GM19240 (cell line): ENCODE results near the gene TH.
"Not testable (repeated sequence)": the region's sequence is repeated elsewhere in the genome, so short reads cannot be mapped to it uniquely, and the experiment has no call there.

Experiments used
- DNase-seq: peaks from one replicate; pipeline ENCODE4 v3.0.0; 2011; ENCODE audit warnings: low spot score; ENCODE audit not compliant: insufficient read length

Gene TH

DNA sequence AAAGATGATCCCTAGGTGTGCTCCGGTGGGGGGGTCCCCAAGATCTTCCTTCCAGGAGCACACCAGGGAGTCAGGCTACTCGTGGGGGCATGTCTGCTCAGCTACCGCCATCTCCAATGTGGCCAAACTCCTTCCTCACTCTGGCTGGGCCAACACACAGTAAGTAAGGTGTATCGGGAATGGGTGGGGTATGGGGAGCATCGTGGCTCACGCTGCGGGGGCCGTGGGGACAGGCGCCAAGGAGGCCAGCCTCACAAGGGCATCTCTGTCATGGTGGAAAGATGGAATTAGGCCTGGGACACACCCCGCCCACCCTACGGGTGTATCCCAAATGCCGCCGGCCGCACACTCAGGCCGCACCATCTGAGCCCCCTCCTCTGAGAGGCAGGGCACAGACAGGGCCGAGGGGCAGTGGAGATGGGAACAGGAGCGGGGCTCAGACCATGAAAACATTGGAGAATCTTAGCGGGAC is 40.7 kb downstream of the TH start:
- no peak for DNase-seq

DNA sequence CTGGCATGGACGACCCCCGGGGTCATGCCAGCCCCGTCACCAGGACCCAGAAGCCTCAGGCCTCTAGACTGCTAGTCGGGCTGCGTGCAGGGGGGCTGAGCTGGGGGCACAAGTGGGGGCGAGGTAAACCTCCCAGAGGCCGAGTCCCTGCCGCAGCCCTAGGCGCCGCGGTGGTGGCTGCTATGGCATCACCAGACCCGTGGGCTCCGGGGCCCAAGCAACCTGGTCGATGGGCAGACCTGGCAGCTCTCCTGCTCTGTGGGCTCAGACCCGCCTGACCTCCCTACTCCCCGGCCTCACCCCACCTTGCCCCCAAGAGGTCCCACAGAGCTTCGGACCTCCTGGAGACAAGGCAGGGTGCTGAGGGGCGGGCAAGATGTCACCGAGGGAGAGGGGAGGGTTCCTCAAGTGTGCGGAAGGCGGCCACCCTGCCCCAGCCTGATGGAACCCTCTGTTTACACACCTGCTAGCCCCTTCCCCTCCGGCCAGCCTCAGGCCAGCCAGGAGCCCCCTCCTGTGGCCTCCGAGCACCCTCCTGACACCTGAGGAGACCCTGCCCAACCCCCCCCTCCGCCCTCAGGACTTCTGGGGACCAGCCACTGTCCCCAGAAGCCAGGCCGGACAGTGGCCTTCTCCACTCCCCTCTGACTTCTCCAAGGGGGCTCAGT is 41.8 kb downstream of the TH start:
- DNase-seq, result no peak

- no peak for DNase-seq
These were observed 42.3 kb downstream of the TH start for GRCh38 chr11:2129308-2129698.

DNA sequence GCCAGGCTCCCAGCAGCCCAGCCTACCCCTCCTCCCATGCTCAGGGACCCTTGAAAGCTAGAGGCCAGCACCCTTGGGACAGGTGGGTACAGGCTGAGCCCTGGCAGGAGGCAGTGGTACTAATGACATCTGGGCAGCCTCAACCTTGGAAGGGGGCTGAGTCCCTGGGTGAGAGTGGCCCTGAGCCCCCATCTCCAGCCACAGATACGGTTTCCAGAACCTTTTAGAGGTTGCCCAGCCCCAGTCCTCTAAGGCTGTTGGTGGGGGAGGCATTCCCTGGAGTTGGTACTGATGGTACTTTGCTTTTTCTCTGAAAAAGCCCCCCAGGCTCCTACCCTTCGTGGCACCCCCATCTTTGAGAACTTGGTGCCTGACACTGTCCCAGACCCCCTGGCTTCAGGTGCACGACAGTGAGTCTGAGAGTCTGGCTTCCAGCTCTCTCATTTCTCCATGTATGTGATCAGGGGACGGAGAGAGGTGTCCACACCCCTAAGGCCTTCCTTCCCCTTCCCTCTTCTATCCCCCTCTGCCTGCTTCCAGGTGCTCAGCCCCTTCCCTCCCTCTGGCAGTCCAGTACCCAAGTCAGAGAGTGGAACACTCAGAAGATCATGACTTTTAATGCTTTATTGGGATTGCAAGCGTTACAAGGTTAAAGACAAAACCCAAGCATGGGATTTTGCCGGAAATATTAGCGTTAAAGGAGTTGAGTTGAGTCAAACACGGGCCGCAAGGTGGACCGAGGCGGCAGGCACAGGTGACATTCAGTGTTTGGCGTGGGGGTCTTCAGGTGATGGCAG is 42.9 kb downstream of the TH start:
- no peak for DNase-seq

DNA sequence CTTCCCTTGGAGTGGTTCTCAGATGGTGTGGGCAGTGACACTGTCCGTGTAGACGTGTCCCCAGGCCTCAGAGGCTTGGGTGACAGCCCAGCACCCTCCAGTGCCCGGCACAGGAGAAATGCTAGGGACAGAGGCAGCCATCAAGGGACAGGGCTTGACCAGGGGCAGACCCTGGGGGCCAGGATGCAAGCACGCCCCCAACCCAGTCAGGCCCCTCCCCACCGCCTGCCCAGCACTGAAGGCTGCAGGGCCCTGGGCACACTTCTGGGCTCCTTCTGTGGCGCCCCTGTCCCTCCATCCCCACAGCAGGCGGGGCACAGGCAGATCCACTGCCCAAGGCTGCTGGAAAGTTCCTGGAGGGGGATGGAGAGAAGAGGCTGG is 43.5 kb downstream of the TH start:
- DNase-seq, result no peak

DNA sequence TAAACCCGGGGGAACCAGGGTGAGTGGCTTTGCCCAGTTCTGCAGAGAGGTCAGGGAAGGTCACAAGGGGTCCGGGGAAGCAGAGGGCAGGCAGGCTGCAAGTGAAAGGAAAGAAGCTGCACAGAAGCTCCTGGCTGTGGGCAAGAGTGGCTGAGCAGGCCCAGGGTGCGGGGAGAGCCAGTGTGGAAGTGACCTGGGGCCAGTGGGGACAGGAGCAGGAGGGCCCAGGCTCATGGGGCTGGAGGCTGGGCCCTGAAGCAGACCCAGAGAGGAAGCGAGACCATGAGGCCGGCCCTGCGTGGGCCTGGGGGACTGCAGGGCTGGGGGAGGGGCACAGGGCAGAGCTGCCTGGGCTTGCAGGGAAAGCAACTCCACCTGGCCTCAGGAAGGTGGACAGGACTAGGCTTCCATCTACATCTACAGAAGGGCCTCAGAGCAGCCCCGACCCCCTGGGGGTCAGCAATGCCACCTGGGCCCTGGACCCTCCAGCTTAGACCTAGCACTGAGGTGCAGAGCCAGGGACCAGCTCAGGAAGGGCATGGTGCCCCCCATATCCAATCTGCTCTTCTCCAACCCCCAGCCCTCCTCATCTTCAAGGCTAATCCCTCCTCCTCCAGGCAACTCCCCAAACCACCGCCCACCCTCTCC is 44.0 kb downstream of the TH start:
- DNase-seq, result no peak

DNA sequence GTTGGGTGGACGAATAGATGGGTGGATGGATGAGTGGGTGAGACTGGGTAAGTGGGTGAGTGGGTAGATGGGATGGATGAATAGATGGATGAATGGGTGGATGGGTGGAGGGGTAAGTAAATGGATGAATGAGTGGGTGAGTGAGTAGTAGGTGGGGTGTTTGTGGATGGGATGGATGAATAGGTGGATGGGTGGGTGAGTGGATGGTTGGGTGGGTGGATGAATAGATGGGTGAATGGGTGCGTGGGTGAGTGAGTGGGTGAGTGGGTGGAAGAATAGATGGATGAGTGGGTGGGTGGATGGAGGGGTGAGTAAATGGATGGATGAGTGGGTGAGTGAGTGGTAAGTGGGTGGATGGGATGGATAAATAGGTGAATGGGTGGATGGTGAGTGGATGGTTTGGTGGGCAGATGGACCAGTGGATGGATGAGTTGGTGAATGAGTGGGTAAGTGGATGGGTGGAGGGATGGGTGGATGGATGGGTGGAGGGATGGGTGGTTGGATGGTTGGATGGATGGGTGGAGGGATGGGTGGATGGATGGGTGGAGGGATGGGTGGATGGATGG is 45.0 kb downstream of the TH start:
- DNase-seq, result no peak

- DNase-seq, result not testable (repeated sequence)
These were observed 46.7 kb downstream of the TH start for GRCh38 chr11:2124736-2125484.

DNA sequence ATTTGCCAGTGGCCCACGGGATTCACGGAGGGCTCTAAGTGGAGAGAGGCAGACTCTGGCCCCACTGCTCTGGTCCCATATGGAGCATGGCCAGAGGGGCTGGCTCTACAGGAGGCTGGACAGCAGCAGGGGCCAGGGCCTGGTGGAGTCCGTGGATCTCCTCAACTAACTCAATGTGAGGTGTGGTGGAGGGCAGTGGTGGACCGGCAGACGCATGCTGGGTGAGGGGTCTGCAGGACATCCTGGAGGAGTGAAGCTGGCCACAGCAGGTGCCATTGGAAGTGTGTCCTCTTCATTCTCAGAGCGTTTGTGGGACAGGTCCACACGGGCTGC is 48.0 kb downstream of the TH start:
- no peak for DNase-seq

DNA sequence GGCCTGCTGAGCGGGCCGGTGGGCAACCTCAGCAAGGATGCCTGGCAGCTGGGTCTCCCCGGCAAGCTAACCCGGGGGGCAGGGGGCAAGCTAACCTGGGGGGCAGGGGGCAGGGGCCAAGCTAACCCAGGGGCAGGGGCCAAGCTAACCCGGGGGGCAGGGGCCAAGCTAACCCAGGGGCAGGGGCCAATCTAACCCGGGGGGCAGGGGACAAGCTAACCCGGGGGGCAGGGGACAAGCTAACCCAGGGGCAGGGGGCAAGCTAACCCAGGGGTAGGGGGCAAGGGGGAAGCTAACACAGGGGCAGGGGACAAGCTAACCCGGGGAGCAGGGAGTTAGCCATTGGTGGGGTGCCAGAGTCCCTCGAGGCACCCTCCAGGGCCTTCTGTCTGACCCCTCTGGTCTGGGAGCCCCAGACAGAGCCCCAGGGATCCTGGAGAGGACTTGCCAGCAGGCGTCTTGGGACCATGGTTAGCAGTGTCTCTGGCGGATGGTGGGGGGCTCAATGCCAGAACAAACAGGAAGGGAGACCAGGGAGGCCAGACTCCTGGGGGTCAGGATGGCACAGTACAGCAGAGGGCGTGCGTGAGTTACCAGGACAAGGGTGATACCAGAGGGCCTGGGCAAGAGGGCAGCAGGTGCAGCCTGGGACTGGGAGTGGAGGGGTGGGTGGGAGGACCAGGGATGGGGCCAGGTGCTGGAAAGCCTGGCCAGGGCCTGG is 48.5 kb downstream of the TH start:
- no peak for DNase-seq

DNA sequence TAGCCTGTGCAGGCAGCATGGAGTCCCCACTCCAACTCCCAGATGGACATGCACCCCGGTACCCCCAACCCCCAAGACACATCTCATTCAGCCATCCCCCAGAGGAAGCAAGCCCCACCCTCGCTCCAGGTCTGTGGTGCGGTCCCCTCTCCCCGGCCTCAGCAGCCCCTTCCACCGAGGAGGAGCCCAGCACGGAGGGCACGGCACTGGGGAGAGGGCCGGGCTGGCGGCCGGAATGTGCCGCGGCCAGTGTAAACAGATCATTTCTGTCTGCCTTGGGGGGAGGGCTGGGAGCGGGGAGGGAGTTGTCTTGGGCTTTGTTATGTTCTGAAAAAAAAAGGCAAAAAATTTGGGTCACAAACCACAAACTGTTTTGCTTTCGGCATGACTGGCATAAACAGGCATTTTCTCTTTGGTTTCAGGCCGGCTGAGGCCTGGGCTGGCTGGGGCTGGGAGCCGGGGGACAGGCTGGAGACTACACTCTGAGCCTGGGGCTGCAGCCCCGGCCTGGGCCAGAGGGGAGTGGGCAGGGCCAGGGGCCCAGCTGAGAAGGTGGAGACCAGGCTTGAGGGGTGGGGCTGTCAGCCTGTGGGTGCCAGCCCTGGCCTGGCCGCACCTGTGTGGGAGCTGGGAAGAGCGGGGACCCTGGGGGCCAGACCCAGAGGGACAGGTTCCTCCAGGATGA is 49.3 kb downstream of the TH start:
- DNase-seq, result no peak

GRCh38 chr11:2121227-2122130 is 50.1 kb downstream of the TH start:
- no peak for DNase-seq

GRCh38 chr11:2120359-2121100 is 51.1 kb downstream of the TH start:
- no peak for DNase-seq

GRCh38 chr11:2118677-2119076 is 52.9 kb downstream of the TH start:
- no peak for DNase-seq

GRCh38 chr11:2116680-2117079 is 54.9 kb downstream of the TH start:
- DNase-seq, result no peak

DNA sequence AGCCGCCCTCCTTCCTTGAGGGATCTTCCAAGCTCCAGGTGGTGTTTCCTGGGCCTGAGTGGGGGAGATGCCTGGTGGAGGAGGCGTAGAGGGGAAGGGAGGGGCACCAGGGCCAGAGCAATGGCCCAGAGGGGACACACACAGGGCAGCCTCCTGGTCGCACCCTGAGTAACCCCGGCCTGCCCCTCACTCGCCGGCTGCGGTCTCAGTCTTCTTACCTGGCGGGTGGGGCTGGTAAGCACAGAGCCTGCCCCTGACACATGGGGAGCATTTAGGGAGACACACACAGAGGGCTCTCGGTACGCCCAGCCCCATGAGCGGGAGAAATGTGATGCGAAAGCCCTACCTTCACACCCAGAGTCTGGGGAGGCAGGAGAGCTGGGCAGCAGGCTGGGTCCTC is 56.3 kb downstream of the TH start:
- DNase-seq, result no peak

DNA sequence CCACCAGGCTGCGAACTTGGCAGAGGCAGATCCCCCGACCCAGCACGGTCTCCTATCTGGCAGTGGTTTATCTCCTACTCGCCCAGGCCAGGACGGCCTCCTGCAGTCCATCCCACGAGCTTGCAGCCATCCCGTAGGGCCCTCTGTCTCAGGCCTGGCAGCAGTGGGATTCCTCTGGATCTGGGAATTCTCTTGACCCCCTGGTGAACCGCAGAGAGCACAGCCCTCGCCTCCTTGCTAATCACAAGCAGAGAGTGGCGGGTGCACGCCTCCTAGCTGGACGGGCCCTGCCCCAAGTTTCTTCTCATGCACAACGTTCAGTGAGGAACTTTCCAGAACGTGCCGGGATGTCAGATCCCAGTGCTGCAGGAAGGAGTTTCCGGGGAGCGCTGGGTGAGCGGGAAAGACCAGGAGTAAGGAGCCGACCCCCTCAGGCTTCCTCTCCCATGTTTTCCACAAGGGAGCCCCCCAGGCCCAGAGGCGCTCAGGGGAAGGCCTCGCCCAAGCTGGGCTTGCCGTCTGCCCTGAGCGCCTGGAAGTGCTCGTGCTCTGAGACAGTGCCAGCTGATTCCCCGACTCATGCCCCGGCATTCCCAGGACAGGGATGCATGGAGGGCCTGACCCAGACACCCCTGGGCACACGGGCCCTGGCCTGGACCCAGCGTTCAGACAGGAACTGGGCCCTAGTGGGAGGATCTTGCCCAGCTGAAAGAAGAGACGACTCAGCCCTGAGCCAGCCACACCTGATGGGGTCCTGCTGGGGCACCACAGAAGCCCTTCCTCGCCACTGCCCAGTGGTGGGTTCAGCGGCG is 57.0 kb downstream of the TH start:
- no peak for DNase-seq
